WTC11 (cell line): Measurements from ENCODE around the gene MEIKIN.

Source experiments
- GRHL2 ChIP-seq: fragments of 250-450 bp; sonication (Bioruptor Pico); IDR thresholded peaks from 2 replicates; pipeline ENCODE4 v1.8.0; 2022; ENCODE audit warnings: mild to moderate bottlenecking, moderate library complexity; ENCODE audit not compliant: insufficient replicate concordance, severe bottlenecking
- TF ChIP-seq, protein P1 (sequence below): fragments of 200-600 bp; IDR thresholded peaks from 2 replicates; pipeline ENCODE4 v1.8.0; 2022; ENCODE audit warnings: antibody characterized with exemption
- TF ChIP-seq, protein P2 (sequence below): sonication (generic); formaldehyde crosslinking; IDR thresholded peaks from 2 replicates; pipeline ENCODE4 v1.8.0; 2023; ENCODE audit warnings: mild to moderate bottlenecking, missing genetic modification reagents
- TF ChIP-seq, protein P3 (sequence below): sonication (generic); formaldehyde crosslinking; IDR thresholded peaks from 2 replicates; pipeline ENCODE4 v1.8.1; 2022; ENCODE audit warnings: mild to moderate bottlenecking, missing genetic modification reagents, moderate library complexity, borderline replicate concordance

DNA sequence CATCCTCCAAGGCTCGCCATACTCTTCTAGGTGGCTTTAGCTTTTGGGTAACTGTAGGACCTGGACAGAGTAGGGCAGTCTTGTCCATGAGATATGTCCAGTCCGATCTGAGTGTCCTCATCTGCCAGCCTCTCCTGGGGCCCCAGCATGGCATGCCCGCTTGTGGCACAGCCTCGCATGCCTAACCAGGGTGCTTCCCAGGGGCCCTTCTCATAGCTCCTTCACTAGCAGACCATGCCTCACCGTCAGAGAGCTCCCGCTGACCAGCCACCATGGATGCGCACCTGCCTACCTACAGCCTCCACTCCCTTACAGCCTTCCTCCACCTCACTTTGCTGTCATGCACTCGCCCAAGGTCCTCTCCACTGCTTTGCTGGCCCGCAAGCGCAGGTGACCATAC is 88.1 kb downstream of the MEIKIN start:
- TF ChIP-seq, protein P1, sequence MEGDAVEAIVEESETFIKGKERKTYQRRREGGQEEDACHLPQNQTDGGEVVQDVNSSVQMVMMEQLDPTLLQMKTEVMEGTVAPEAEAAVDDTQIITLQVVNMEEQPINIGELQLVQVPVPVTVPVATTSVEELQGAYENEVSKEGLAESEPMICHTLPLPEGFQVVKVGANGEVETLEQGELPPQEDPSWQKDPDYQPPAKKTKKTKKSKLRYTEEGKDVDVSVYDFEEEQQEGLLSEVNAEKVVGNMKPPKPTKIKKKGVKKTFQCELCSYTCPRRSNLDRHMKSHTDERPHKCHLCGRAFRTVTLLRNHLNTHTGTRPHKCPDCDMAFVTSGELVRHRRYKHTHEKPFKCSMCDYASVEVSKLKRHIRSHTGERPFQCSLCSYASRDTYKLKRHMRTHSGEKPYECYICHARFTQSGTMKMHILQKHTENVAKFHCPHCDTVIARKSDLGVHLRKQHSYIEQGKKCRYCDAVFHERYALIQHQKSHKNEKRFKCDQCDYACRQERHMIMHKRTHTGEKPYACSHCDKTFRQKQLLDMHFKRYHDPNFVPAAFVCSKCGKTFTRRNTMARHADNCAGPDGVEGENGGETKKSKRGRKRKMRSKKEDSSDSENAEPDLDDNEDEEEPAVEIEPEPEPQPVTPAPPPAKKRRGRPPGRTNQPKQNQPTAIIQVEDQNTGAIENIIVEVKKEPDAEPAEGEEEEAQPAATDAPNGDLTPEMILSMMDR: no peak
- no peak for TF ChIP-seq GRHL2 (CRISPR knock-in tag)
- TF ChIP-seq, protein P2, sequence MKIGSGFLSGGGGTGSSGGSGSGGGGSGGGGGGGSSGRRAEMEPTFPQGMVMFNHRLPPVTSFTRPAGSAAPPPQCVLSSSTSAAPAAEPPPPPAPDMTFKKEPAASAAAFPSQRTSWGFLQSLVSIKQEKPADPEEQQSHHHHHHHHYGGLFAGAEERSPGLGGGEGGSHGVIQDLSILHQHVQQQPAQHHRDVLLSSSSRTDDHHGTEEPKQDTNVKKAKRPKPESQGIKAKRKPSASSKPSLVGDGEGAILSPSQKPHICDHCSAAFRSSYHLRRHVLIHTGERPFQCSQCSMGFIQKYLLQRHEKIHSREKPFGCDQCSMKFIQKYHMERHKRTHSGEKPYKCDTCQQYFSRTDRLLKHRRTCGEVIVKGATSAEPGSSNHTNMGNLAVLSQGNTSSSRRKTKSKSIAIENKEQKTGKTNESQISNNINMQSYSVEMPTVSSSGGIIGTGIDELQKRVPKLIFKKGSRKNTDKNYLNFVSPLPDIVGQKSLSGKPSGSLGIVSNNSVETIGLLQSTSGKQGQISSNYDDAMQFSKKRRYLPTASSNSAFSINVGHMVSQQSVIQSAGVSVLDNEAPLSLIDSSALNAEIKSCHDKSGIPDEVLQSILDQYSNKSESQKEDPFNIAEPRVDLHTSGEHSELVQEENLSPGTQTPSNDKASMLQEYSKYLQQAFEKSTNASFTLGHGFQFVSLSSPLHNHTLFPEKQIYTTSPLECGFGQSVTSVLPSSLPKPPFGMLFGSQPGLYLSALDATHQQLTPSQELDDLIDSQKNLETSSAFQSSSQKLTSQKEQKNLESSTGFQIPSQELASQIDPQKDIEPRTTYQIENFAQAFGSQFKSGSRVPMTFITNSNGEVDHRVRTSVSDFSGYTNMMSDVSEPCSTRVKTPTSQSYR (CRISPR knock-in tag): no peak
- TF ChIP-seq, protein P3, sequence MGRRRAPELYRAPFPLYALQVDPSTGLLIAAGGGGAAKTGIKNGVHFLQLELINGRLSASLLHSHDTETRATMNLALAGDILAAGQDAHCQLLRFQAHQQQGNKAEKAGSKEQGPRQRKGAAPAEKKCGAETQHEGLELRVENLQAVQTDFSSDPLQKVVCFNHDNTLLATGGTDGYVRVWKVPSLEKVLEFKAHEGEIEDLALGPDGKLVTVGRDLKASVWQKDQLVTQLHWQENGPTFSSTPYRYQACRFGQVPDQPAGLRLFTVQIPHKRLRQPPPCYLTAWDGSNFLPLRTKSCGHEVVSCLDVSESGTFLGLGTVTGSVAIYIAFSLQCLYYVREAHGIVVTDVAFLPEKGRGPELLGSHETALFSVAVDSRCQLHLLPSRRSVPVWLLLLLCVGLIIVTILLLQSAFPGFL: no peak
